Spleen (tissue), 11 donors: ENCODE measurements around the gene EHMT1. TPM values are rescaled to one million over a fixed set of nuclear protein-coding genes. Genes with fewer than 3 reads are reported as not detected.
"Not testable (repeated sequence)": the region's sequence is repeated elsewhere in the genome, so short reads cannot be mapped to it uniquely, and the experiment has no call there.

Experiments used
- DNase-seq: peaks from one replicate; pipeline ENCODE4 v3.0.0-alpha.2; 2020
- H3K27ac ChIP-seq, 8 donors: fragments of 200-600 bp; sonication (generic) in 7 of 8; 1 replicate in 4 of 8; 2 replicates in 4 of 8; pipeline versions ENCODE4 v1.5.0 to v1.8.0; 2016 to 2021; ENCODE audit warnings: inconsistent platforms in 4 of 8, mild to moderate bottlenecking in 4 of 8, moderate library complexity in 1 of 8
- H3K27me3 ChIP-seq, 7 donors: fragments of 200-600 bp; sonication (generic) in 6 of 7; replicated peaks in 1 of 7; 1 replicate in 4 of 7; 2 replicates in 3 of 7; pipeline versions ENCODE4 v1.5.0 to v1.8.0; 2016 to 2021; ENCODE audit warnings: inconsistent platforms in 3 of 7, mild to moderate bottlenecking in 1 of 7
- H3K36me3 ChIP-seq, 6 donors: fragments of 200-600 bp; sonication (generic) in 5 of 6; 1 replicate in 4 of 6; 2 replicates in 2 of 6; pipeline versions ENCODE4 v1.5.0 to v1.8.0; 2016 to 2021; ENCODE audit warnings: inconsistent platforms in 2 of 6
- H3K4me1 ChIP-seq, 6 donors: fragments of 200-600 bp; sonication (generic) in 5 of 6; 1 replicate in 3 of 6; 2 replicates in 3 of 6; pipeline versions ENCODE4 v1.5.0 to v1.8.0; 2016 to 2021; ENCODE audit warnings: inconsistent platforms in 3 of 6
- H3K4me3 ChIP-seq, 8 donors: fragments of 200-600 bp; sonication (generic) in 7 of 8; 1 replicate in 4 of 8; 2 replicates in 4 of 8; pipeline versions ENCODE4 v1.5.0 to v1.8.0; 2016 to 2021; ENCODE audit warnings: inconsistent platforms in 4 of 8, mild to moderate bottlenecking in 4 of 8, moderate library complexity in 2 of 8
- H3K9me3 ChIP-seq, 8 donors: fragments of 200-600 bp; sonication (generic) in 7 of 8; 1 replicate in 4 of 8; 2 replicates in 4 of 8; pipeline versions ENCODE4 v1.5.0 to v1.8.0; 2016 to 2021; ENCODE audit warnings: inconsistent platforms in 4 of 8
- CTCF ChIP-seq, 11 experiments: fragments of 200-600 bp in 7 of 11; fragments of 450-650 bp in 4 of 11; sonication (generic) in 4 of 11; IDR thresholded peaks in 8 of 11; conservative IDR thresholded peaks in 3 of 11; 1 replicate in 7 of 11; 2 replicates in 4 of 11; pipeline versions ENCODE4 v1.4.0 to v1.8.0; 2016 to 2021; ENCODE audit warnings: antibody characterized with exemption in 11 of 11, inconsistent platforms in 4 of 11, mild to moderate bottlenecking in 1 of 11
- POLR2A ChIP-seq, 3 donors: fragments of 450-650 bp; IDR thresholded peaks; one replicate each; pipeline ENCODE4 v1.5.1; 2017; ENCODE audit warnings: antibody characterized with exemption in 3 of 3, mild to moderate bottlenecking in 1 of 3
- POLR2AphosphoS5 ChIP-seq, 3 donors: sonication (generic); formaldehyde crosslinking; IDR thresholded peaks; one replicate each; pipeline ENCODE4 v1.5.1; 2017; ENCODE audit warnings: antibody characterized with exemption in 3 of 3
- WGBS, 5 donors: extraction: QIAGEN DNeasy Blood & Tissue Kit in 3 of 5; methylation state at CpG; one replicate each; pipeline versions ENCODE4 v1.1.5 to v1.1.7; 2013 to 2018; 5-methylcytosine and 5-hydroxymethylcytosine counted together
- intact Hi-C: fragments of 100-400 bp; cut with DNase I; formaldehyde crosslinking; loops from one replicate; pipeline ENCODE4 v1.15.0; 2023; ENCODE audit warnings: low total_unique reads
- polyA plus RNA-seq, 3 donors: library from polyadenylated mRNA; stranded (reverse); fragments of 200-250 nt; gene quantifications; one replicate each; pipeline ENCODE4 v1.2.1, GENCODE V29; 2013
- total RNA-seq, 7 donors: library from RNA; depleted of rRNA in 3 of 7; stranded (reverse); fragments of >200 nt in 3 of 7; fragmentation: NEBNext Ultra II Directional in 4 of 7; extraction: Animal tissue kit (Norgen Biotek cat#: 25700) in 4 of 7; gene quantifications; one replicate each; pipeline versions ENCODE4 v1.1.0 to v1.2.1, GENCODE V29; 2016 to 2021
- donor health status: healthy with polysubstance abuse.
- donor health status: DM: no; HTN: no; CAD: no; lungs with moderate emphysema.
- donor health status: DM: no; HTN: no; CAD: no.
- donor health status: Bipolar disorder and iron deficiency.
- donor health status: healthy.
- donor health status: DM: no; HTN: no; CAD: no.
- donor health status: DM: yes; HTN: yes; CAD: no.

The EHMT1 gene
- total and polyA plus RNA-seq, 10 donors, result 35.5 to 163 (median 122) TPM

- H3K27ac ChIP-seq, result peak overlapping the region in 4 of 8 donors; percentile 28 to 78 (median 42)
- H3K36me3 ChIP-seq, result peaks cover 0 to 65% (median 30%) of the 10 kb centered on the region in 6 donors
- intact Hi-C loops, result no loop called here
- WGBS, 5 donors, result 75 to 88% (median 81%) methylated on average over 6 to 10 of the region's 10 CpGs
- TF ChIP-seq POLR2A (IDR thresholded peaks at IDR 0.05), result no peak
- TF ChIP-seq CTCF (IDR thresholded peaks at IDR 0.05 in 8 of 11, conservative IDR thresholded peaks at IDR 0.05 in 3 of 11), result no peak
- no peak for TF ChIP-seq POLR2AphosphoS5 (IDR thresholded peaks at IDR 0.05)
- H3K4me3 ChIP-seq, result no peak overlapping the region
- H3K9me3 ChIP-seq, result peaks cover 0 to 14% (median 7%) of the 10 kb centered on the region in 8 donors
- no peak for DNase-seq
- H3K4me1 ChIP-seq, result peaks cover 6 to 36% (median 16%) of the 10 kb centered on the region in 6 donors
- H3K27me3 ChIP-seq, result no peaks in the 10 kb centered on the region
Observed at GRCh38 chr9:137722481-137722880, 103.7 kb downstream of the EHMT1 start.

GRCh38 chr9:137723356-137723755 lies 104.6 kb downstream of the EHMT1 start:
- H3K27ac ChIP-seq, result peak overlapping the region in 6 of 8 donors; percentile 5 to 78 (median 42)
- H3K27me3 ChIP-seq, H3K4me3 ChIP-seq, DNase-seq, H3K9me3 ChIP-seq, intact Hi-C loops: not testable (repeated sequence)
- peaks cover 6 to 36% (median 16%) of the 10 kb centered on the region in 6 donors for H3K4me1 ChIP-seq
- 23 to 48% (median 38%) methylated on average over 4 to 13 of the region's 13 CpGs for WGBS, 5 donors
- H3K36me3 ChIP-seq, result peaks cover 0 to 65% (median 24%) of the 10 kb centered on the region in 6 donors

GRCh38 chr9:137723783-137724445 lies 105.1 kb downstream of the EHMT1 start:
- DNase-seq, result no peak
- 79 to 90% (median 84%) methylated on average over 11 to 15 of the region's 15 CpGs for WGBS, 5 donors
- H3K4me3 ChIP-seq, result no peak overlapping the region
- peaks cover 6 to 36% (median 16%) of the 10 kb centered on the region in 6 donors for H3K4me1 ChIP-seq
- H3K36me3 ChIP-seq, result peaks cover 3 to 65% (median 26%) of the 10 kb centered on the region in 6 donors
- H3K27me3 ChIP-seq, result no peaks in the 10 kb centered on the region
- H3K9me3 ChIP-seq, result no peaks in the 10 kb centered on the region
- peak overlapping the region in 6 of 8 donors; percentile 5 to 78 (median 42) for H3K27ac ChIP-seq
- TF ChIP-seq POLR2AphosphoS5 (IDR thresholded peaks at IDR 0.05), result no peak
- no peak for TF ChIP-seq CTCF (IDR thresholded peaks at IDR 0.05 in 8 of 11, conservative IDR thresholded peaks at IDR 0.05 in 3 of 11)
- TF ChIP-seq POLR2A (IDR thresholded peaks at IDR 0.05), result no peak
- intact Hi-C loops, result no loop called here

GRCh38 chr9:137724818-137725240 lies 106.0 kb downstream of the EHMT1 start:
- DNase-seq, result no peak
- Histone ChIP-seq H3K9me3 (no peaks in the 10 kb centered on the region), H3K4me1 (peaks cover 6 to 36% (median 16%) of the 10 kb centered on the region in 6 donors), H3K36me3 (peaks cover 3 to 65% (median 31%) of the 10 kb centered on the region in 6 donors), H3K27me3 (no peaks in the 10 kb centered on the region), H3K27ac (peak overlapping the region in 1 of 8 donors; percentile 78), H3K4me3 (no peak overlapping the region)
- intact Hi-C loops, result no loop called here
- TF ChIP-seq POLR2A (IDR thresholded peaks at IDR 0.05), result no peak
- TF ChIP-seq POLR2AphosphoS5 (IDR thresholded peaks at IDR 0.05), result no peak
- TF ChIP-seq CTCF (IDR thresholded peaks at IDR 0.05 in 8 of 11, conservative IDR thresholded peaks at IDR 0.05 in 3 of 11), result no peak
- WGBS, 5 donors, result 95 to 98% (median 96%) methylated on average over 19 to 24 of the region's 24 CpGs
